Activated T-helper 9 cell treated with anti-CD3 and anti-CD28 coated beads, Interleukin-2, amount 50 U/mL, for 16 hours (primary cell): ENCODE data around the gene ARHGEF40.

Source experiments
- DNase-seq: peaks from one replicate; pipeline ENCODE4 v3.0.0-alpha.2; 2020; ENCODE audit warnings: low read depth

ARHGEF40 gene

DNA sequence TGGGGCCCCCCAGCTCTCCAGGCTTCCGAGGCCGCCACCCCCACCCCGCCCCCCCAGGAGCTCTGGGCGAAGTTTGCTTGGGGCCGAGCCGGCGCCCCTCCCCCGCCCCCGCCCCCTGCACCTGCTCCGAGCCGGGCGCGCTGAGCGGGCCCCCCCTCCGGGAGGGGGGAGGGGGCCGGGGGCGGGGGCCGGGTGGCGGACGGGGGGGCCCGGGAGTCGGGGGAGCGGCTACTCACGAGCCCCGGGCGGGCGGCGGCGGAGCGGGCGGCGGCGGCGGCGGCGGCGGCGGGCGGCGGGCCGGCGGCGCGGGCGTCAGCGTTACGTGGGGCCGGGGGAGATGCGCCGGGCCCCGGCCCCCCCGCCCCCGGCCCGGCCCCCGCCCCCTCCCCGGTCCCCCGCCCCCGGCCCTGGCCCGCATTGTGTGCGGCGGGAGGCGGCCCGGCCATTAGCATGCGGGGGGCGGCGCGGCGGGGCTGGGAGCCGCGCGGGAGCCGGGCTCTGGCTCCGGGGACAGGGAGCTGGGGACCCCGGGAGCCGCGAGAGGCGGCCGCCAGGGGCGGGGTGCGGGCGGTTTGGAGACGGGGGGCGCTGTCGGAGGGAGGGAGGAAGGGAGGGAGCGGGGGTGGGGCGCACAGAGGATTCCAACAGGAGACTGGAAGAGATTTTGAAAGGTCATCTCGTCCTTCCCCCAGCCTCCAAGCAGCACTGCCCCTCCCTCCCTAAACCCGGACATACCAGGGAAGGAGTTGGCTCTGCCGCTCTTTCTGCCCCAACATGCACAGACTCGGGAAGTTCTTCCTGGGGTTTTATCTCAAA, 28.2 kb downstream of the ARHGEF40 start, which contains the start of gene ZNF219:
Gene ZNF219 (minus strand): TSS at position 580 of the 816 bp plus-strand sequence. CDS start 5,064 bp downstream, outside the sequence.
- peak; percentile 33 for DNase-seq

DNA sequence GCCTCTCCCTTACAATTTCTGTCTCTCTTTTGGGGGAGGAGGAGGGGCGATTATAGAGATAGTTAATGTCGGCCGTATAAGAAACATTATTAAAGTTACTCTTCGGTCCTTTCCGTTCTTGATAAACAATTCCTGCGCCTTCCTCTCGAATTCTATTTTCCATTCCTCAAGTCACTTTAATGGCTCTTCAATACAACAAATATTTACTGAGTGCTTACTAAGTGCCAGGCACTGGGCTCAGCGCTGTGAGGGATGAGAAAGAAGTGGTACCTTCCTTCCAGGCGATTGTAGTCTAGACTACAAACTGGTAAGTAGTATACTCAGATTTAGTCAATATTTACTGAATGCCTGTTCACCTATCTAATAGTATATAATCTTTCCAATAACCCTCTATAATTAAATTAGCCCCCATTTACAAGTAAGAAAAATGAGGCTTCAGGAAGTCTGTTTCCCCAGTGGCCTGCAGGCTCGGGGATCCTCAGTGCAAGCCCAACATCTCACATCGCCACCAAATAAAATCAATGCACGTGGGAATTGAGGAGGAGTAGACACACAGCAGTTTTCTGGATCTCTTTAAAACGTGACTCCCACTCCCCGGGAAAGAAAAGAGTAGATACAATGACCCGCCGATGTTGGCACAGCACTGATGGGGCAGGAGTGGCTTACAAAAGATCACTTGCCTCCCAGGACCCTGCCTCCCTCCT, 28.9 kb downstream of the ARHGEF40 start:
- DNase-seq = no peak

DNA sequence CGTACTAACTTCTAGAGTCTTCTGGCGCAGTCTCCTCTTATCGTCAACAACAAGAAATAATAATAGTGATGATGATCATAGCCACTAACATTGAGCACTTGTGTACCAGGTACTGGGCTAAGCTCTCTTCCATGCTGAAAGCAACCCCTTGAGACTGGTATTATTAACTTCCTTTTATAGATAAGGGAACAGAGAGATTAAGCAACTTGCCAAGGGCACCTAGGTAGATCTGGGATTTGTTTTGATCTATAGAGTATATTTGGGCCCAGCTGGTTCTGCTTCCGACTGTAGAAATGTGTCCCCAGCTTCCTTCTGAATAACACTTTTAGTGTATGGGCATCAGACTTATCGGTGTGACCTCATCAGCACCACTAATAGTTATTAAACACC, 29.5 kb downstream of the ARHGEF40 start:
- no peak for DNase-seq

DNA sequence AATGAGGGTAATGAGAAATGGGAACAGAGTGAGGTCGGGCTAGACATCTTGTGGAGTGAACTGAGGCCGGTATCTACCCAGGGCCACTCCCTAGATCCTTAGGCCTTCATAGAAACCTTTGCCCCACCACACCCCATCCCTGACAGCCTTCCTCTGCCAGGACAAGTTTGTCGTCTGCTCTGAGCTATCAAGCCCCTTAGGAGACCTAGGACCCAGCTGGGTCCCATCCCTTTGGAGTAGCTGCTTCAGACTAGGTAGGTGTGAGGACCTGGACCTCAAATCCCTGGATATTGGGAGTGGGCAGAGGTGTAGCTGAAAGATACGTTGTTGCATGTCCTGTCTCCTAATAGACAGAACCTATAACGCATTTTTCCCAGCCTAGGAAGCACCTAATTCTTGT, 30.8 kb downstream of the ARHGEF40 start, which contains the start of gene TMEM253:
Gene TMEM253 (plus strand): TSS at position 136 of the 400 bp plus-strand sequence. CDS start 278 bp downstream, outside the sequence.
- no peak for DNase-seq

DNA sequence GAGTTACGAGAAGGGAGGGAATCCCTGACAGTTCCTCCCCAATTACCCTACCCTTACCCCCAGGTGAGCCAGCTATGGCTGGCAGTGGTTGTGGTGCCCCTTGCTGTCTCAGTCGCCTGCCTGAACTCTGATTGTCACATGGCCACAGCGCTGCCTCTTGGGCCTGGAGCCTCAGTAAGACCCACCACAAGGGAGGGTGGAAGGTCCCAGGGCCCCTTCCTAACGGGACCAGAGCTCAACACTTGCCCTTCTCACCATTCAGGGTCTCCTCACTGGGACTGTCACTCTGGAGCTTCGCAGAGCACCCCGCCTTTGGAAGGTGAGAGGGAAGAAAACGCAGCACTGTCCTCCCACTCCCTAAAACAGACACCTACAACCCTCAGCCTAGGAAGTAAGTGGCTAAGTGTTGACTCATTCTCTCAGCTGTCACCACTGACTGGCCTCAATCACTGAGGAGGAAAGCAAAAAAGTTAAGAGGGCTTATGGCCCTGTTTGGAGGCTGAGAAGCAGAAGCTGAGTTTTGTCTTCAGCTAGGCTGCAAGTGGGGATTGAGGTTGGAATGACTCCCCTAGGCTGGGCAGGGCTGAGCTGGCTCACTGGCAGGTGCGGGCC, 31.8 kb downstream of the ARHGEF40 start:
- no peak for DNase-seq

DNA sequence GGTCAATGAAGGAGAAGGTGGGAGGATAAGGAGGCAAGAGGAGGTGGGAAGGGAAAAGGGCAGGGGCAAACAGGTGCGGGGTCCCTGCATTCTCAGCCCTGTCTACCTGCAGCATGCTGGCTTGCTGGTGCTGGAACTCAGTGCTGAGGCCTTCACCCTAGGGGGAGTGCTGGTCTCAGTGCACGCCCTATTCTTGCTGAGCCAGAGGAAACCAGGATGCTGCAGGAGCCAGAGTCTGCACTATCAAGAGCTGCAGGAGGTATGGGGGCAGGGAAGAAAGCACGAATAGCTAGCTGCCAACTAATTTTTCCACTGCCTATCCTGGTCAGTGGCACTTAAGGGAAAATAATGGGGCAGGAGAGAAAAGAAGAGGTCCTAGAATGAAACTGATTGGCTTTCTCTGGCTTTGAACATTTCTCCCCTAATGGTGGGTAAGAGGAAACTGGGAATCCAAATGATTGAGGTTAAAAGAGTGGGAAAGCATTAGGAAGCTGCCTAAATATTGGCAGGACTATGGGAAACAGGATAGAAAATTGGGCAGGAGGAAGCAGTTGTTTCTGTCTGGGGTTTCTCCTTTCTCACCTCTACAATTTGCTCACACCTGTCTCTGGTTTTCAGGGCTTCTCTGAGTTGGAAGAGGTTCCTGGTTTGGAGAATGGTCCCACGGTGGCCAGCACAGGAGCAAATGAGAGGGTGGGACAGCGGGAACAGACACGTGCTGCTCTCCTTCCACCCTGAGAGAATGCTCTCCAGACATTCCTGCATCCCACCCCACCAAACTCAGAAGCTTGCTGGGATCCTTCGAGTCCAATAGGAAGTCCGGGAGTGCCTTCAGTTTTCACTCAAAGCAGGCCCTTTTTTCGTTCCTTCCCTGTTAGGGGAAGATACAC, 32.7 kb downstream of the ARHGEF40 start:
- no peak for DNase-seq

DNA sequence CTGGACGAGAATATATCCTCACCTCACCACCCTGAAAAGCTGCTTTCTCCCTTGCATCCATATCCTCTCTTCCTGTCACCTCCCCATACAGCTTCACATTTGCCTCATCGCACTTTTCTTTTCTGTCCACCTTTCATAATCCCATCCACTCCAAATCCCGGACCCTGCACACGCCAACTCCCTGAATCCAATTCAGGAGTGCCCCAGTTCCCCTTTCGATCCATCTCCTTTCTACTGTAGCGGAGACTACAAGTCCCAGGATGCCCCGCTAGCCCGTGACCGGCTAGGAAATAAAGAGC, 33.3 kb downstream of the ARHGEF40 start:
- DNase-seq = no peak

DNA sequence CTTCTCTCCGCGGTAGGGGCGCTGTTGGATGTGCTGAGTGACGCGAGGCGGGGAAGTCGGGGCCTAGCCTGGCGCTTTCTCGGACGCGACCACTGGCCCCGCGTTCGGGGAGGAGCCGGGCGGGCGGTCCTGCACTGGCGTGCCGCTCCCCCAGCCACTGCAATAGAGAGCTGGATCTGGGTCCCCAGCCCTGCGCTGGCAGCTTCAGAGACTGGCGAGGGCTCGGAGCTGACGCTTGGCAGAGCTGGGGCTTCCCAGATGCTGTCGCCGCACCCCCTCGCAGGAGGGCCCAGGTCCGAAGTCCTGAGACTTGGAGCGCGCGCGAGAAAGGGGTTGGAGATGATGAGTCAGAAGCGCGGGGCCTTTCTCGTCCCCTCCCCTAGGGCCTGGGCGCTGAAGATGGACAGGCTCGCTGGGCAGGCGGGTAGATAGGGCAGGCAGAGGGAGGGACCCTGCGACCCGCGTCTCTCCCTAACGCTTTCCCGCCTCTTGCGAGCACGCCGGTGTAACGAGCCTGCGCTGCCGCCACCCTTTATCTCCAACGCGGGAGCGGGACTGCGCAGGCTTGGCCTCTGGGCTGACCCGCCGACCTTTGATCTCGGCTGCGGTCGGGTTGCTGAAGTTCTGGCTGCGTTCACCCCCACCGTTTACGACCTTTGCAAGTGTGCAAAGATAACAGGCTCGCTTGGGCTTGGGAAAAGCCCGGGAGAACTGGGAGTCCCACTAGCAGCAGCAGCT, 33.8 kb downstream of the ARHGEF40 start:
- DNase-seq = peak; percentile 89

DNA sequence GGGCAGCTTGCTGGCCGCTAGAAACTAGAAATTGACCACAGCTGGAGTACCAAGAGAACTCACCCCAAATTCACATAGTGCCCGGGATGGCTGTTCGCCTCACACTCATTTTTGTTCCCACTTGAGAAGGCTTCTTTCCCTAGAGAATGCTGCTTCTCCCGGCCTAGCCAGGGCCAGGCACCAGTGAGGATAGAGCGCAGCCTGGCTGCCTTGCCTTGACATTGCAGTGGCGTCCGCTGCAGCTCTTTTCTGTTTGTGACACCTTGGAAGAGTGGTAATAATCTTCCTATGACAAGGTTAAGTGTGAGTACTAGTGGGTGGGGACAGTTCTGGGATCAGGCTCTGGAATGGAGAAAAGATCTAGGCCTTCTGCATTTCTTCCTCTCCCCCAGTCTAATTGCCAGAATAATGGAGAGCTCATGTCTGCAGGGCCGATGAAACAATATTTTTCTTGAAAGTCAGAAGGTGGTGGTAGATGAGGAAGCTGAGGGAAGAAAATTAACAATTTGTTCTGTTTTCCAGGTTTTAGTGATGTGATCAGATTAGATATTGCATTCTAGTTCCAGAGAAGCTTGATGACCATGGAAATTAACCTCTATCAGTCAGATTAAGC, 34.5 kb downstream of the ARHGEF40 start:
- DNase-seq = peak; percentile 53

DNA sequence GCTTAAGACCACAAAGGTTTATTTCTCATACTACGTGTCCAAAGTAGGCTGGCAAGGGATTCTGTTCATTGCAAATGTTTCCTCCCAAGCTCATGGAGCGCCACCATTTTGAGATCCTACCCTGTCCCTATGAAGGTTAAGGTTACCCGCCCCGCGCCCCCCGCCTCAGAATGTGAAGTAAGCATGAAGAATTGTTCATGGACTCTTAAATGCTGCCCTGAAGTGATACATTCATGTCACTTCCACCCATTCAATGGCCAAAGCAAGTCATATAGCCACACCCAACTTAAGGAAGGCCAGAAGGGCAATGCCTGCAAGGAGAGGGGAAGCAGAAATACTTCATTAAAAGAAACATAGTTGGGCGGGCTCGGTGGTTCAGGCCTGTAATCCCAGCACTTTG, 35.0 kb downstream of the ARHGEF40 start:
- no peak for DNase-seq

DNA sequence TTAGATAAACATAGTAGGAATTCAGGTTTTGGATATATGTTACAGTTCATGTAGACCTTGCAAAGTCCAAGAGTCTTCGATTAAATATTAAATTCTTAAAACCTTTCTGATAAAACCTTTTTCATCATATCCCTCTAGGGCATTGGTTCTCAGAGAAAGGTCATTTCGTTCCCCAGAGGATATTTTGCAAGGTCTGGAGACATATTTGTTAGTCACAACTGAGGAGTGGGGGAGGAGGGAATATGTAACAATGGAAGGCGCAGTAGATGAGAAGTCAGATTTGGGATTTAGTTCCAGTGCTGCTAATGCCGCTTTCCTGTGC, 36.0 kb downstream of the ARHGEF40 start:
- DNase-seq = no peak

DNA sequence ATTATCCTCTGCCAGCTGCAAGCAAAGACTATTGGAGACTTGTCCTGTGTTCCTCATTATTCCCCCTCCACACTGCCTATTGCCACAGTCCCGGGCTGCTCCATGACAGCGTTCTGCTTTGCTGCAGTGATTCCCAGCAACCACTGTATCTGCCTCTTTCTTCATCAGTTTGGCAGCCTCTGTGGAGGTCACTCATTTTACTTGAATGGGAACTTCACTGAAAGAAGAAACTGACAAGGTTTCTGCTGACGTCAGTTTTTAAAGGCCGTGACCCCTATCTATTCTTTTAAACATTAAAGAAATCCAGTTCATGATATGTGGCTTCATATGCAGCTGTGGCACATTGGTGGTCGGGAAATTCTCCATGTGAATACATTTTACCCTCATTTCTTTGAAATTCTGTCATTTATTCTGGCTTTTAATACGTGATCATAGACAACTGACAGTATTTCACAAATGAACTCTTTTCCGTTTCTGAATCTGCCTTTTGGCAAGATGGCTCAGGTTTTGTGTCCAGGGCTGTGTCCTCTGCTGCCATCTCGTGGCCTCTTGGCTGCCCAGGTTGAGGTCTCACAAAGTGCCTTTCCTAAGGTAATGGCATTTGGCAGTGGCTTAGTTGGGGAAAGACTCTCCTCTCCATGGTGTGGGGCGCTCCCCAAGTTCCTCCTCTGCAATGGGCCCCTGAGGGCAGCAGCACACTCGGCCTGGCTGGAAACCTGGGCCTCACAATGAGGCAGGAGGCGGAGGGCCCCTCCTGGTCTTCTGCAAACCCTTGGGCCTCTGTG, 36.6 kb downstream of the ARHGEF40 start:
- peak; percentile 60 for DNase-seq

DNA sequence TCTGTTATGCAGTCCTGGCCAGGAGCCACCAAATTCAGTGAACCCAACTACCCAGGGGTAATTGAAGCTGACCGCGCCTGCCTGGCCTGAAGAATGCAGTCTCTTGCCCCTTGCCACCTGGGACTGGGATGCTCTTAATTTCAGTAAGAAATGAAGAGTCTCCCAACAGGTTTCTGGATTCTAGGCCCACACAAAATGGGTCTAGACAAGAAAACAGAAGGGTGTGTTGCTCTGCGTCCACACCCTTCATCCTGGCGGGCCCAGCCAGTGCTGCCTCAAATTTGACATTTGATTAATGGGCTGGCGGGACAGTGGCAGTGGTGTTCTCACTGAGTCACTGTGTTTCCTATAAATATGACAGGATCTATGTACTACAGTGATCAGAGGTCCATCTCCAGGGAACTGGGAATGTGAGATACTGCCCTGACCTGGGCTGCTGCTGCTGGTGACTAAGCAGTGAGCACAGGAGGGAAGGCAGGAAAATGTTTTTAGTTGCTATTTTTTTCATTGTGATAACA, 37.2 kb downstream of the ARHGEF40 start:
- no peak for DNase-seq

DNA sequence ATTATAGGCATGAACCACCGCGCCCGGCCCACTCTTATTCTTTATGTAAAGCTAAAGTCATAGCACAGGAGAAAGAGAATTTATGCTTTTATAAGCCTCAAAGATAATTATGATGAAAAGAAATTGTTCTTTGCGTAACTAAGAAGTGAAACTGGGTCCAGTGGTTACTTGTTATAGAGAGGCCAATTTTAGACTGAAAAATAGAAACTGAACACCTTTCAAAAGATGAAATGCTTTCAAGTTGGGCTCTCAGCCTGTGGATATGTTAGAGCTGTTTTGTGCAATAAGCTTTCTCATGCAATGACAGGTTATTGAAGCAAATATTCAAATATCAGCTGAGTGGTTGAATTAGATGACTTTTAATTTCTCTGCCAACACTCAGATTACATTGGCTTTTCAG, 38.7 kb downstream of the ARHGEF40 start:
- no peak for DNase-seq

DNA sequence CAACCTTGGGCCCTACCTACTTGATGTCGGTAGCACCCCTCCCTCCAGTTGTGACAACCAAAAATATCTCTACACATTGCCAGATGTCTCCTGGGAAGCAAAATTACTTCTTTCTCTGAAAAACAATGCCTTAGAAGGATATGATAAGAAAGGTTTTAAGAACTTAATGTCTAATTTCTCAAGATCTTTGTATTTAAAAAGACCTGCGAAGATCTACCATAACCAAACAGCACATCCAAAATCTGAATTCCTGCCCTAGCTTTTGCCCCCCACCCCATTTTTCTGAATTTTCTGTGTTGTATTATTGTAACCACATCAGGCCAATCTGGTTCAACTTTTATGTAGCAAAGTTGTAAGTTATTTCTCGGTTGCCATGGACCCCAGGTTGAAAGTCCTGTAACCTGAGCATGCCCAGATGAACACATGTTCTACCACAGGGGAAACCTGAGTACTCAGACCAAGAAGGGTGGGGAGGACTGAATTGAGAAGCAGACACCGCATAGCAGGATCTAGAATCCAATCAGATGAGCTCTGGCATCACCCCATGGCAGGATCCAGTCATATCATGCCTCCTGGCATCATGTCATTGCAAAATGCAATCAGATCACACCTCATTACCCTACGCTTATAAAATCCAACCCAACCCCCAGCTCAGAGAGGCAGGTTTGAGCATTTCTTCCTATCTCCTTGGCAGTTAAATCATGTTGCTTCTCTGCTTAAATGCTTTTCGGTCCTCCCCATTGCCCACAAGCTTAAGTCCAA, 39.5 kb downstream of the ARHGEF40 start:
- no peak for DNase-seq

DNA sequence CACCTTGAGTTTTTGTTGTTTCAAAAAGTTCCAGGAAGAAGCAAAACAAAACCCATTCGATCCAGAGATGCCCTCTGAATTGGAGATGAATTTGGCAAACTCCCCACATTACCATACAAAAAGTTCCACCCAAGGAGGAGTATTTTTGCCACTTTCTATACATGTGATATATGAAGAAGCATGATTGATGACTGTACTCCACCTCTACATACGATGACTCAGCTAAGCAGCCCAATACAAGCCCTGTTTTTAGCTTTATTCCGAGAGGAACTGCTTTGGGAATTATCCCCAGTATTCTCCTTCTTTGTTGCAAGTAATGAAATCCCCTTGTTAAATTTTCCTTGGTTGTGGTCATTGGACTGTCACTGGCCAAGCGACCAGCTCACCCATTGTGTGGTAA, 42.2 kb downstream of the ARHGEF40 start:
- no peak for DNase-seq

DNA sequence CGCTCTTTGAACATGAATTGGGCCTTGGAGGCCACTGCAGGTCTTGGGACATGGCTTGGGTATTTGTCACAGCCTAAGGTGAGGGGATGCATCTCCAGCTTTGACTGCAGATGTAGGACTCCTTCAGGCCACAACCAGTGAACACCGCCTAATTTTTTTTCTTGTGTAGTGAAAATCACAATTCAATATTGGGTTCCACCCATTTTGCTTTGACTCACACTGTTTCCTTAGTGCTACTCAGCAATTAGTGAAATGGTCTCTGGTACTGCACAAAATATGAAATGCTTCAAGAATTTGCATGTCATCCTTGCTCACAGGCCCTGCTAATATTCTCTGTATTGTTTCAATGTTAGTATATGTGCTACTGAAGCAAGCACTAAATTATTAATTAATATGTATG, 43.3 kb downstream of the ARHGEF40 start:
- DNase-seq = no peak

DNA sequence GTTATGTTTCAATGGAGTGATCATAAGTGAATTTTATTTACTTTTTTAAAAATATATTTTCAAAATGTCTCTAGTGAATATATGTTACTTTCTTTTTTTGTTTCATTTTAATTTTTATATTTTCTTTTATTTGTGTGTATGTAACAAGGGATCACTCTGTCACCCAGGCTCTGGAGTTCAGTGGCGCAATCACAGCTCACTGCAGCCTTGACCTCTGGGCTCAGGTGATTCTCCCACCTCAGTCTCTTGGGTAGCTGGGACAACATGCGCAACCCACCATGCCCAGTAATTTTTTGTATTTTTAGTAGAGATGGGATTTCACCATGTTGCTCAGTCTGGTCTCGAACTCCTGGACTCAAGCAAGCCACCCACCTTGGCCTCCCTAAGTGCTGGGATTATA, 48.8 kb downstream of the ARHGEF40 start:
- DNase-seq = no peak

DNA sequence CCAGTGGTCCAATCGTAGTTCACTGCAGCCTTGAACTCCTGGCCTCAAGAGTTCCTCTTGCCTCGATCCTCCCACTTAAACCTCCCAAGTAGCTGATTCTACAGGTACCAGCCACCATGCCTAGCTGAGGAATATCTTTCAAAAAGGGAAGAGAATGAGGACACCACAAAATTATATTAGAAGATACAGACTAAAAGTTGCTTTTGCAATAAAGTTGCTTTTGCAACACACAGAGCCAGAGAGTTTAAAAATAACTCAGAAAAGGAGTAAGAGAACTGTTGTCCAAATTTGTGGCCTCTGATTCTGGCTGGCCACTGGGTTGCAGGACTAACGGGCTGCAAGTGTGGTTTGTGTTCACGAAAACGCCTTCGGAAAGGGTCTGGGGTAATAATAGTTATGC, 50.6 kb downstream of the ARHGEF40 start:
- DNase-seq = no peak
